Thyroid gland (tissue), 4 donors: ENCODE results near the gene DNMT1.
"Not testable (repeated sequence)": the region's sequence is repeated elsewhere in the genome, so short reads cannot be mapped to it uniquely, and the experiment has no call there.

Source experiments
- POLR2A ChIP-seq, 2 donors: fragments of 450-650 bp; IDR thresholded peaks; one replicate each; pipeline ENCODE4 v1.6.1; 2017; ENCODE audit warnings: antibody characterized with exemption in 2 of 2, mild to moderate bottlenecking in 2 of 2, moderate library complexity in 1 of 2
- TF ChIP-seq, protein P1 (sequence below), 6 experiments: fragments of 200-600 bp in 3 of 6; fragments of 450-650 bp in 3 of 6; sonication (generic) in 3 of 6; IDR thresholded peaks; one replicate each; pipeline ENCODE4 v1.5.1; 2016 to 2019; ENCODE audit warnings: antibody characterized with exemption in 6 of 6, mild to moderate bottlenecking in 2 of 6, inconsistent platforms in 1 of 6, moderate library complexity in 1 of 6

DNA sequence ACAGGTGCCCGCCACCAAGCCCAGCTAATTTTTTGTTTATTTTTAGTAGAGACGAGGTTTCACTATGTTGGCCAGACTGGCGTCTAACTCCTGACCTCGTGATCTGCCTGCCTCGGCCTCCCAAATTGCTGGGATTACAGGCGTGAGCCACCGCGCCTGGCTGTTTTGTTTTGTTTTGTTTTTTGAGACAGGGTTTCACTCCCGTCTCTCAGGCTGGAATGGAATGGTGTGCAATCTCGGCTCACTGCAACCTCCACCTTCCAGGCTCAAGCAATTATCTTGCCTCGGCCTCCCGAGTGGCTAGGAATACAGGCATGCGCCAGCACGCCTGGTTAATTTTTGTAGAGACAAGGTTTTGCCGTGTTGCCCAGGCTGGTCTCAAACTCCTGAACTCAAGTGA, 5.3 kb upstream of the DNMT1 start:
- TF ChIP-seq POLR2A (IDR thresholded peaks at IDR 0.05): not testable (repeated sequence)
- TF ChIP-seq, protein P1, sequence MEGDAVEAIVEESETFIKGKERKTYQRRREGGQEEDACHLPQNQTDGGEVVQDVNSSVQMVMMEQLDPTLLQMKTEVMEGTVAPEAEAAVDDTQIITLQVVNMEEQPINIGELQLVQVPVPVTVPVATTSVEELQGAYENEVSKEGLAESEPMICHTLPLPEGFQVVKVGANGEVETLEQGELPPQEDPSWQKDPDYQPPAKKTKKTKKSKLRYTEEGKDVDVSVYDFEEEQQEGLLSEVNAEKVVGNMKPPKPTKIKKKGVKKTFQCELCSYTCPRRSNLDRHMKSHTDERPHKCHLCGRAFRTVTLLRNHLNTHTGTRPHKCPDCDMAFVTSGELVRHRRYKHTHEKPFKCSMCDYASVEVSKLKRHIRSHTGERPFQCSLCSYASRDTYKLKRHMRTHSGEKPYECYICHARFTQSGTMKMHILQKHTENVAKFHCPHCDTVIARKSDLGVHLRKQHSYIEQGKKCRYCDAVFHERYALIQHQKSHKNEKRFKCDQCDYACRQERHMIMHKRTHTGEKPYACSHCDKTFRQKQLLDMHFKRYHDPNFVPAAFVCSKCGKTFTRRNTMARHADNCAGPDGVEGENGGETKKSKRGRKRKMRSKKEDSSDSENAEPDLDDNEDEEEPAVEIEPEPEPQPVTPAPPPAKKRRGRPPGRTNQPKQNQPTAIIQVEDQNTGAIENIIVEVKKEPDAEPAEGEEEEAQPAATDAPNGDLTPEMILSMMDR (IDR thresholded peaks at IDR 0.05): not testable (repeated sequence)
